DMS53 (cell line): Measurements from ENCODE around the gene STX5.
A peak's percentile ranks its signal among the peaks of the same experiment; 100 is the strongest.
"Not testable (repeated sequence)": the region's sequence is repeated elsewhere in the genome, so short reads cannot be mapped to it uniquely, and the experiment has no call there.

Source experiments
- DNase-seq: peaks from one replicate; lab custom pipeline; 2025; lab: John Stamatoyannopoulos, UW

STX5 gene

DNA sequence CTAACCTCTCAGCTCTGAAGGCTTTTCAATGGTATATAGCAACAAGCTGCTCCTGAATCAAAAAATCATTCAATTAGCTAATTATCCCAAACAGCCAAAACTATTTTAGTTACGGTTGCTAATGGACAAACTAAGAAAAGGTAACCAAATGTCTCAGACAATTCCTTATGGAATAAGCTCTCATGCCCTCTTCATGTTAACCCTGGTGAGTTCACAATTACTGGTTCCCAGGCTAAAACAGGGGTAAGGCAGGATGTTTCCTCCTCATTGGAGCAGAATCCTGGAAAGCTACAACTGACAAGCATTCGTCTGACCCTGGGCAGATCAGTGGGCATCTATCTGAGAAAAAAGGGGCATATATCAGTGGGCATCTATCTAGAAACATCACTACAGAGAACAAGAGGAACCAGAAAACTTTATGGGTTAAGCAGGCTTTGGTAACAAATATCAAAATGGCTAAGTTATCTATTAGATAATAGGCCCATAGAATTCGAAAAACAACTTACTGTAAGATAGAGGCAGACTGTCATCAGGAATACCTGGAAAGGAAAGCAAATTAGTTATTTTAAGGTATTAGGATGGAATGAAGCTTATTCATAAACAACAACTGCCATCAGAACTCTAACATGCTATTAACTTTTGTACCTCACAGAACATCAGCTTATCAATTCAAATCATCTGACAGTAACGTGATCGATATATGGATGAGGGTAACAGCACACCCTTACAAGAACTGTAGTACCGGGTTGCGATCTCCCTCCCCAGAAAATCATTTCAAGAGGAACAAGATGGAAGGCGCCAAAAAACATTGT, 22.4 kb upstream of the STX5 start:
- DNase-seq, result no peak

- DNase-seq, result no peak
Measured at GRCh38 chr11:62853279-62853965, 21.6 kb upstream of the STX5 start.

- DNase-seq, result no peak
Measured at GRCh38 chr11:62852523-62853188, 20.8 kb upstream of the STX5 start.

GRCh38 chr11:62851807-62852522, 20.1 kb upstream of the STX5 start:
- peak; percentile 93 for DNase-seq

- DNase-seq, result peak; percentile 46
Measured at GRCh38 chr11:62850911-62851806, 19.3 kb upstream of the STX5 start.

- DNase-seq, result no peak
Measured at GRCh38 chr11:62847767-62848314, 16.0 kb upstream of the STX5 start.

GRCh38 chr11:62846177-62846576, 14.3 kb upstream of the STX5 start:
- no peak for DNase-seq

GRCh38 chr11:62844154-62844553, 12.3 kb upstream of the STX5 start:
- no peak for DNase-seq

- no peak for DNase-seq
Measured at GRCh38 chr11:62843466-62843865, 11.6 kb upstream of the STX5 start.

- DNase-seq, result not testable (repeated sequence)
Measured at GRCh38 chr11:62842891-62843290, 11.0 kb upstream of the STX5 start.

DNA sequence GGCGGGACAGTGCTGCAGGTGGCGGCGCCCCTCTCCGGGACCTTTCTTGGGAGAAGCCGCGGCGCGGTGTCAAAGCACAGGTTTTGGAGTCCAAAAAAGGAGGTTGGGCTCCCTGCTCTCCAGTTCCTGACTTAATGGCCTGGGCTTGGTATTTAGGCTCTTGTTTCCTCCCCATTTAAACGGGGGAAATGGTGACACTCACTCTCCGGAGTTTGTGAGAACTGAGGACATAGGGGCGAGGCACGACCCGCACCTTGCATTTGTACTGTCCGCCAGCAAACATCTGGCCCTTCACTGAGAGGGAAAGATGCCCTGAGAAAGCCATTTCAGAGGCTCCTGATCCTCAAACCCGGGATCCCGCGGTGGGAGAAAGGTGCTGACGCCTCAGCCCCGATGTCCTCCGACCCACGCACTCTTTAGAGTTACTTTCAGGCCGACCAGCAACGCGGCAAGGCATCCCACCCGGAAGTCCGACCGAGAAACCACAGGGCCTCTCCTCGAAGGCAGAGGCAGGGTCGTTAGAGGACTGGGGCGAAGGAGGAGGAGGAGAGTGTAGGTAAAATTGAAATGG, 10.4 kb upstream of the STX5 start:
- peak; percentile 71 for DNase-seq

DNA sequence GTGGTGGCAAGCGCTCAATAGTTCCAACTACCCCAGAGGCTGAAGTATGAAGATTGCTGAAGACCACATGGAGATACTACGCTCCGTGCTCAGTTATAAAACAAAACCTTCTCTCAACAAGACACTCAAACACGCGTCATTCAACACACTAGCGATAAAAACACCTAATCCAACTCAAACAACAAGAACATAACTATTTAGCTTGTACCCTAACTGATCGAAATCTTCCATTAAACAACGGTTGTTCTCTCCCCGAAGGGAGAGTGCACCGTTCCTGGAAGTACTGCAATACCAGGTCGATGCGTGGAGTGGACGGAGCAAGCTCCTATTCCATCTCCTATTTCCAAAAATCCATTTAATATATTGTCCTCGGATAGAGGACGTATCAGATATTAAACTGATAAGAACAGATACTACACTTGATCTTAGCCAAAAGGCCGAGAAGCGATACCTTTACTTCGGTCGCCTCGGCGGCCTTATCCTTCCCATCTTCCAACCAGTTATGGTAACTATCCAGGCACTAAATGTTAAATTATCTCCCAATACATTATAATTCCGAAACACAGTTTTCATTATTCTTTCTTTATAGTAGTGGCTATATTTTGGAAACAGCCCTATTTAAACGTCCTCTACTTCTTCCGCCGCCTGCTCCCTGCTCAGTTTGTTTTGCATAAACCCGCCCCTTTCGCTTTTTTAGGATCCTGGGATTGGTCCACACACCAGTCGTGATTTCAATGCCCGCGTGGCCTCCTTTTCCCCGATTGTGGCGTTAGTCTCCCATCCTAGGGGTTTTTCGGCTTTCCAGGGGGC, 9.7 kb upstream of the STX5 start:
- peak; percentile 98 for DNase-seq

DNA sequence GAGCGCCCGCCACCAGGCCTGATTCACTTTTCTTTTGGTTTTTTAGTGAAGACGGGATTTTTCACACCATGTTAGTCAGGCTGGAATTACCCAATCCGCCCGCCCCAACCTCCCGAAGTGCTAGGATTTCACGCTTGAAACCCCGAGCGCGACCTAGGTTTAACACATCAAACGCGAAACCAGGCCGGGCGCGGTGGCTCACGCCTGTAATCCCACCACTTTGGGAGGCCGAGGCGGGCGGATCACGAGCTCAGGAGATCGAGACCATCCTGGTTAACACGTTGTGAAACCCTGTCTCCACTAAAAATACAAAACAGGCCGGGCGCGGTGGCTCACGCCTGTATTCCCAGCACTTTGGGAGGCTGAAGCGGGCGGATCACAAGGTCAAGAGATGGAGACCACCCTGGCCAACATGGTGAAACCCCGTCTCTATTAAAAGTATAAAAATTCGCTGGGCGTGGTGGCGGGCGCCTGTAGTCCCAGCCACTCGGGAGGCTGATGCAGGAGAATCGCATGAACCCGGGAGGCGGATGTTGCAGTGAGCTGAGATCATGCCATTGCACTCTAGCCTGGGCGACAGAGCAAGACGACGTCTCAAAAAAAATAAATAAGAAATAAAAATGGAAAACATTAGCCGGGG, 9.0 kb upstream of the STX5 start:
- DNase-seq, result peak; percentile 86

DNA sequence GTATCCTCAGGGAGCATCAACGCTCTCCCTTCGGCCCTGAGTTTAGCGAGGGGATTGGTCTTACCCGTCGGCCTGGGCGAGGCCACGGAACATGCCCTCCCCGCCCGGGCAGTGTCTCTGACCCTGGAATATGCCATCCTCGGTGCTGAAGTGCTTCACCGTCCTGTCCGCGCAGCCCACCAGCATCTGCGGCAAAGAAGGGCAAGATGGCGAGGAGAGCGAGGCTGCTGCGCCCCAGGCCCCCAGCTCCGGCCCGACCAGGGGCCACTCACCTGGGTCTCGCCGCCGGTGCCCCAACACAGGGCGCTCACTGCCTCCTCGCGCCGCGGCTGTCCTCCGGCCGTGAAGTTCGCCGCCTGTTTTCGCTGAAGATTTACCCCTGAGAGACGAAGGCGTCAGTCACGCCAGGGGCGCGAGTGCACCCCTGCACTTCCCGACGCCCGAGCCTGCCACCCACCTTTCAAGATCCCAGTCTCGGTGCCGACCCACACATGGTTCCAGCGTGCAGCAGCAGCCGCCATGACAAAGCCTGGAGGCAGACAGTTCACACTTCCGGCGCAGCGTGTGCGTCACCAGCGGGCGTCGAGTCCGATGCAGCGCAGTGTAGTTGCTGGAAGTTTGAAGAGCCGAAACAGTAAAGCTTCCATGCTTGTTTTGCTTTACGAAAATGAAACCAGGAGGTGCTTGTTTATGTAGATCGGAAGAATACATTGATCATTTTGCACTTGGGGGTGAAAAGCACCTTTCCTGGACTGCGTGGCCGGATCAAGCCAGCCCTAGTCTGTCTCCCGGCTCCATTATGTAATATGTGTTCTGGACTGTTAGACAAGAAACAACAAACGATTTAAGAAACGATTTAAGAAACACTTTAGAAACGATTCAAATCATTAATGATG, 7.4 kb upstream of the STX5 start, which contains the start of gene WDR74:
WDR74 (minus strand) TSS at position 541 of the 896 bp plus-strand sequence; CDS start at position 521, 20 bp downstream.
- DNase-seq, result peak; percentile 96

DNA sequence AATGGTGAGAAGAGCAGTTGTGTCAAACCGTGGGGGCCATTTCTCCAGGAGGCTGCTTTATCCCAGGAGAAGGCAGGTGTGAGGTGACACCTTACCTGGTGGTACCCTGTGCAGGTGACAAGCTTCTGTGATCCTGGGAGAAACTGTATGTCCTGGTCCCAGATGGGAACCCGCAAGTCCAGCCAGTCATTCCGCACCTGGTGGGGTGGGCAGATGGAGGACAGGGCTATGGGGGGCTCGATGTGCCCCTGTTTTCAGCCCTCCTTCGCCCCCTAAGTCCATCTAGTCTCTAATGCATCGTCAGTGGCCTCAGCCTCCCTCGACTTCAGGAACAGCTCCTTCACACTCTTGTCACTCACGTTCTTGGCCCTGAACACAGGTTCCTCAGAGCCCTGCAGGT, 3.5 kb upstream of the STX5 start:
- no peak for DNase-seq

DNA sequence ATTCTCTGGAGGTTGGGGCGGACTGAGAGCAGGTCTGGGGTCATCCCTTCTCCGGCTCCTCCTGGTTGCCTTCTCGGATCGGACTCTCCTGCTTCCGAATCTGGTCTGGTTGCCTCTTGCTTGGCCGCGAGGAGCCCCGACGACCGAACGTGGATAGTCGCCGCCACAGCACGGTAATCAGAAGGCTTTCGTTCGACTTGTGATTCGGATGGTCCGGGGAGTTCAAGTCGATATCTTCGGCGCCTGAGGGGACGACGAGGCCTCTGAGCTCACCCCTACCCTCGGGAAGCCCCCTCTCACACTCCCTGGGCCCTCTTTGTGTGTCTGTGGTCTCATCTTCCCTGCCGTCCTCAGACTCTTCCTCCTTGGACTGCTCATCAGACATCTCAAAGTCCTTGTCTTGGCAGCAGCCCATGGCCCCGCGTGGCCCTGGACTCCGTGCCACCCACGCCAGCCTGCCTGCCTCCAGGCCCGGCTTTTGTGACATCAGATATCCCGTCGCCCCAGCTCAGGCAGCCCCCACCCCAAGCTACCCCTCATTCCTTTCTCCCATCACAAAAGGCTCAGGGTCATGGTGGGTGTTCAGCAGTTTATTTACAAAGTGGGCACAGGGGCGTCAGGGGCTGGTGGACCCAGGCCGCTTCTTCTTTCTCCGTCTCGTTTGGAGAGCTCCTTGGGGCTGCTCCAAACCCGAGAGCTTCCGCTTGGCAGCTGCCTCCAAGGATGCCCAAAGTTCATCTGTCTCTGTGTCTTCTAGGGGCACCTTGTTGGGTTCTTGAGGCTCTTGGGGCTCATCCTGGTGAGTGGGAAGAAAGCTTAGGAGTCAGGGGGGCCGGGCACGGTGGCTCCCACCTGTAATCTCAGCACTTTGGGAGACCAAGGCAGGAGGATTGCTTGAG, 734 bp upstream of the STX5 start, which contains the start of gene TEX54:
TEX54 (minus strand) TSS at position 506 of the 899 bp plus-strand sequence.
- peak; percentile 91 for DNase-seq
